B cell (primary cell): ENCODE measurements around the gene ADAMTSL5.

ENCODE experiments used
- CTCF ChIP-seq: fragments of 200-600 bp; IDR thresholded peaks from one replicate; pipeline ENCODE4 v1.8.0; 2022; ENCODE audit warnings: antibody characterized with exemption, mild to moderate bottlenecking
- EZH2 ChIP-seq: IDR thresholded peaks from 2 replicates; pipeline ENCODE4 v1.6.1; 2012; ENCODE audit warnings: borderline replicate concordance, low read depth, mild to moderate bottlenecking, moderate library complexity, low read length; ENCODE audit not compliant: insufficient read depth, poor library complexity, severe bottlenecking

GRCh38 chr19:1558552-1558951, 45.7 kb upstream of the ADAMTSL5 start:
- TF ChIP-seq EZH2 = no peak
- no peak for TF ChIP-seq CTCF
